T-helper 1 cell (primary cell): ENCODE measurements around the gene MUC5B.

Source experiments
- DNase-seq, 5 donors: peaks; one replicate each; pipeline ENCODE4 v3.0.0-alpha.2; 2012 to 2020

MUC5B gene

DNA sequence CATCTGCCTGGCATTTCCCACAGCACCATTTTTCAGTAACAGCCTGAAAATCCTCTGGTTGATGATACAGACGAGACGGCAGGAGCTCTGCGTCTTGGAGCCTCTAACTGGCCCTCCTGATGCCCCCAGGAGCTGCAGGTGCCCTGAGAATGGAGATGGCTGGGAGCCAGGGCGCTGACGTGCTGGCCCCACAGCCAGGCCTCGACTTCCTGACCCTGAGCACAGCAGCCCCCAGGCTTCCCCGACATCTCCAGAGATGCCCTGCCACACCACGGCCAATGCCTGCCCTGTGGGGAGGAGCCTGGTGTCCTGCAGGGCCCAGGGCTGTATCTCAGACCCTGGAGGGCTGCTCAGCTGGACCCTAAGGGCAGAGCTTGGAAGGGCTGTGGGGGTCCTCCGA is 65.1 kb downstream of the MUC5B start:
- DNase-seq, result no peak

DNA sequence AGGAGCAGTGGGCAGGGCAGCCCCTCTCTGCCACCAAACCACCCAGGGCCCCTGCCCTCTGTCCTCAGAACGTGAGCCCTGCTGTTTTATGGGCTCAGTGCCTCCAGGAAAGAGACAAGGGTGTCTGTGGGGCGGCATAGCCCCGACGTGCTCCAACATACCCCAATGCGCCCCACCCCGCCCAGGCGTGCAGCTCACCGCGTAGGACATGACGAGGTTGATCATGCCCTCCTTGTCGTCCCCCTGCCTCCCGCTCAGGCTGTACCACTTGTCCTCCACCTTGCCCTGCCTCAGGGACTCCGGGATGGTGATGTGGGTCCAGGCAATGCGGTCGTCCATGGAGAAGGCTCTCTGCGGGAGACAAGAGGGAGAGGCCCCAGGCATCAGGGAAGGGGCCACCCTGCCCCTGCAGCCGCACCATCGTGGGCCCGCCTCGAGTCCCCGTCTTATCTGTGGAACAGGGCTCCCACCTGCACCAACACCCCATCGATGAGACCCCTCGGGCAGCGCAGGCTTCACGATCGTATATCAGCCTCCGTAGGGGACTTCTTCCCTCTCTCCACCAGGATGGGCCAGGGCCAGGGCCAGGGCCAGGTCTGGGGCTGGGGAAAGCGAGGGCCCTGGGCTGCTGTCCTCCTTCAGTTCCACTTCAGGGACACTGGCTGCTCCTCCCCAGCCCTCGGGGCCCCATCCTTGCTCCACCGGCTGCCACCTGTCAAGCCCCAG is 65.7 kb downstream of the MUC5B start:
- no peak for DNase-seq

- no peak for DNase-seq
Observed at GRCh38 chr11:1289211-1289935, 66.5 kb downstream of the MUC5B start.

GRCh38 chr11:1290052-1291040 is 67.5 kb downstream of the MUC5B start:
- no peak for DNase-seq

GRCh38 chr11:1291295-1292017 is 68.6 kb downstream of the MUC5B start:
- DNase-seq, result no peak

DNA sequence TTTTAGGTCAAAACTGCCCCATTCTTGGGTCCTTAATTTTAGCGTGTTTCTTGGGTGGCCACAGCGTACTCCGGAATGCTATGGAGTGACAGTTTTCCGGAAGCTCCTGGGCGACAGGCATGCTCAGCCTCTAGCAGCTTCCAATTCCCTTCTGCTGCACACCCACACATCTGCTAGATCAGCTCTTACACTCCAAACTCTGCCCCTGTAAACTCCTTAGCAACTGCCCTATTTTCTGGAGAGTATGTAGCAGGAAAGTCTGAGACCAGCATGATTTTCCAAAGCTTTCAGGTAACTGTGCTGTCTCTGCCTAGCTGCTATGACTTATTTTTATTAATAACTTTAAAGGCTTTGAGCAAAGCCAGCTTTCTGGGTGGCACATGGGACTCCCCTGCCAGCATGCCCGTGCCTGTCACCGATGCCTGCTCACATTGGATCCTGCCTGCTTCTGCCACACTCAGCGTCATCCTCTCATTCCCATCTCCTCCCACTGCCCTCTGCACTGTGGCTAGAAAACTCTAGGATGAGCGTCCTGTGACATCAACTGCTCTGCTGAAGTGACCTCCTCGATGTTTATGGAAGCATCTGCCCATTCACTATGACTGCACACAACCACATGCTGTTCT is 69.3 kb downstream of the MUC5B start:
- no peak for DNase-seq

DNA sequence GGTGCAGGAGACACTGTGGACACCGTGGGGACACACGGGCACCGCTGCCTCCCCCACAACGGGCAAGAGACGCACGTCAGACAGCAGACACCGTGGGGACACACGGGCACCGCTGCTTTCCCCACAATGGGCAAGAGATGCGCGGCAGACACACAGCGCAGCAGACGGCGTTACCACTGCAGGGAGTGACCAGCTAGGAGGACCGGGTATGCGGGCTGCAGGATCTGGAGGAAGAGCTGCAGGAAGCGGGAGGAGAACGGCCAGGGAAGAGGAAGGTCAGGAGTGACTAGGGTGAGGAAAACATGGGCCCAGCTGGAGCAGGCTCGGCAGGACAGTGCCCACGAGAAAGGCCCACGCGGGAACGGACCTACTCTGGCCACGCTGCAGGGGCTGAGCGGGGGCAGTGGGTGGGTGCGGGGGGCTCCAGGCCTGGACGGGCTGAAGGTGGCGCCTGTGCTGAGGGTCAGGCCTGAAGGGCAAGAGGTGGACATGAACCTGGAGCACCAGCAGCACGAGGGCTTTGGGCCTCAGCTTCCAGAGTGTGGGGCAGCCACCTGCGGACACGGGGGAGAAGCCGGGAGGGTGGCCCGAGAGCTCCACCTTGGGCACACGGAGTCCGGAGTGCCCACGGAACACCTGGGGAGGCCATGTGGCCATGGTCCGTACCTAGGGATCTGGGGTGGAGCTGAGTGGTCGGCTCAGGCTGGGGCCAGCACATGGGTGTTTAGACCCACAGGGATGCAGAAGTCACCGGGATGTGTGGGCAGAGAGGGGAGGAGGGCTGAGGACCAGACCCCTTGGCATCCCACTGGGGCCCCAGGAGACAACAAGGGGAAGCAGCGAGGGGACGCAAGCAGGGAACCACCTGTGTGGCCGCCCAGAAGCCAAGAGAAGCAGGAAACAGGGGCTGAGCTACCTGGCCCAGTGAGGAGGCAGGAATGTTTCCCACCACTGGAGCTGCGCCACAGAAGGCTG is 70.1 kb downstream of the MUC5B start:
- no peak for DNase-seq

DNA sequence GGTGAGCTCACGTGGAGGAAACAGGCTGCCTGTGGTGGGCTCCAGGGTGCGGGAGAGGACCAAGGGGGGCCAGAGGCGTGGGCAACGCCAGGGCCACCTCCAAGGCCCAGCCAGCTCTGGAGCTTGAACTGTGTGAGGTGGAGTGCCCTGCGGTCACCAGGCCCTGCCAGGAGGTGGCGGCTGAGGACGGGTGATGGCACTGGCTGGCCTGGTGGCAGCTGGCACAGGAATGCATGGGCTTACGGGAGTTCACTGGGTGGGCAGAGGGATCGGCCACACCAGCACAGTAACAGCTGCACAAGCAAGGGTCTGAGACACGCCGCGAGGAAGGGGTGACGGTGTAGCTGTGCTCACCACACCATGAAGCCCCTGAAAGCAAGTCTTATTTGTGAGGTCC is 70.8 kb downstream of the MUC5B start:
- DNase-seq, result no peak

- DNase-seq, result no peak
Observed at GRCh38 chr11:1295086-1295485, 72.2 kb downstream of the MUC5B start.

- DNase-seq, result no peak
Observed at GRCh38 chr11:1295591-1295990, 72.7 kb downstream of the MUC5B start.

DNA sequence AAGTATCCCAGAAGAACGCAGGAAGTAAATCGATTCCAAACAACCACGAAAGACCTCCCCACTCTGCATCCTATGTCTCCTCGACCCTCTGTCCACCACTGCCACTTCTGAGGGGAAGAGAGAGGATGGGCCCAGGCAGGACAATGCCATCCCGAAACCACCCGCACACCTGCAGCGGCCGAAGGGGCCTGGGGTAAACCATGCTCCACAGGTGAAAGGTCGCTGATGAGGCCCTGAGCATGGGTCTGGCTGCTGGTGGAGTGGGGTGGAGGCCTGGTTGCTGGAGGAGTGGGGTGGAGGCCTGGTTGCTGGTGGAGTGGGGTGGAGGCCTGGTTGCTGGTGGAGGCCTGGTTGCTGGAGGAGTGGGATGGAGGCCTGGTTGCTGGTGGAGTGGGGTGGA is 73.4 kb downstream of the MUC5B start:
- DNase-seq, result no peak

DNA sequence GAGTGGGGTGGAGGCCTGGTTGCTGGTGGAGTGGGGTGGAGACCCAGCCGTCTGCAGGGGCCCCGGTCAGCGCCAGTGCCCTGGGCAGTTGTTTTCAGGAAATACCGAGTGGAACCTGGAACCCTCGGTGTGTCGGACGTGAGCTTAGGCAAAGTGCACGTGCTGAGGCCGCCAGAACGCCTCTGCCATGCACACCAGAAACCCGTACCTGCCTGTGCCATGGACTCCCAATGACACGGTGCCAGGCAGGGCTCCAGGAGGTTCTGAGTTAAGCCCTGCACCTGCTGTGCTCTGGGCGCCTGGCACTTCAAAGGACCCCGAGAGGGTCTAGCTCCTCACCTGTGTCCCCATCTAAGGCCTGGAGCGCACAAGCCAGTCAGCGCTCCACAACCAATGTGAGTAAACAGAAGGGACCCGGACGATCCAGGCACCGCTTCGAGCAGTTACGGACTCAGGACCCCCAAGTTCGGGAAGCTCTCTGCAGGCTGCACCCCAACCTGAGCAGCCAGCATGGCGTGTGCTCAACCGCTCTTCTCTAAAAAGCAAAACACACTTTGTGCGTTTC is 74.2 kb downstream of the MUC5B start:
- no peak for DNase-seq

DNA sequence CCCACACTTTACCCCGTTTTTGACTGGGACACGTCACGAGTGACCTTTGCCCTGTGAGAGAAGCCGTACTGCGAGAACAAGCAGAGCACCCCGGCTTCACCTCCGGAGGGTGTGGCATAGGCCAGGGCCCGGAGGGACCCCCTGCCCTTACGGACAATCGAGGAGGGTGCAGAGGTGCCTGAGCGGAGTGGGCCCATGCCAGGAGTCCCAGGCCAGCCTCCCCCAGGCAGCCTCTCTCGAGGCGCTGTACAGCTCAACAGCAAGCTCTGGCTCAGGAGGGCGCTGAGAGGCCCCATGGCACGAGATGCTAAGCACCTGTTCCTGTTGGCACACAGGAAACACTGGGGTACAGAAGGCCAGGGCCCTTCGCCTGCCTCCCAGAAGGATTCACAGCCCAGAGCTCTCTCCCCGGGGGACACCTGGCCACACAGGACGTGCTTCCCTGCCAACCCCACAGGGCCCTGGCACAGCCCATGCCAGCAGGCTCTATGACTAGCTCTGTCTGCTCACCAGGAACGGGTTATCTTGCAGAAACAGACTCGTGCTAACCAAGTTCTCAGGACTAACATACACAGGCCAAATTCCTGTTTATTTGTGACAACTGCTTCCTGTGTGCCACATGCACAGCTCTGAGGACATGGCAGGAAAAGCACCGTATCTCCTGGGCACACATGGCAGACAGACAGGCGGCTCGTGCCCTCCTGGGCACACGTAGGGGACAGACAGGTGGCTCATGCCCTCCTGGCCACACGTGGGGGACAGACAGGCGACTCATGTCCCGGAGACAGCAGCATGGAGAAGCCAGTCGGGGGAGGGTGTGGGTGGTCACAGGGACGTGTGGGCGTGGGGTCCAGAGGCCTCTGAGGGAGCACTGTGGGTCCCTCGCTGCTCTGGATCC is 75.0 kb downstream of the MUC5B start:
- no peak for DNase-seq

DNA sequence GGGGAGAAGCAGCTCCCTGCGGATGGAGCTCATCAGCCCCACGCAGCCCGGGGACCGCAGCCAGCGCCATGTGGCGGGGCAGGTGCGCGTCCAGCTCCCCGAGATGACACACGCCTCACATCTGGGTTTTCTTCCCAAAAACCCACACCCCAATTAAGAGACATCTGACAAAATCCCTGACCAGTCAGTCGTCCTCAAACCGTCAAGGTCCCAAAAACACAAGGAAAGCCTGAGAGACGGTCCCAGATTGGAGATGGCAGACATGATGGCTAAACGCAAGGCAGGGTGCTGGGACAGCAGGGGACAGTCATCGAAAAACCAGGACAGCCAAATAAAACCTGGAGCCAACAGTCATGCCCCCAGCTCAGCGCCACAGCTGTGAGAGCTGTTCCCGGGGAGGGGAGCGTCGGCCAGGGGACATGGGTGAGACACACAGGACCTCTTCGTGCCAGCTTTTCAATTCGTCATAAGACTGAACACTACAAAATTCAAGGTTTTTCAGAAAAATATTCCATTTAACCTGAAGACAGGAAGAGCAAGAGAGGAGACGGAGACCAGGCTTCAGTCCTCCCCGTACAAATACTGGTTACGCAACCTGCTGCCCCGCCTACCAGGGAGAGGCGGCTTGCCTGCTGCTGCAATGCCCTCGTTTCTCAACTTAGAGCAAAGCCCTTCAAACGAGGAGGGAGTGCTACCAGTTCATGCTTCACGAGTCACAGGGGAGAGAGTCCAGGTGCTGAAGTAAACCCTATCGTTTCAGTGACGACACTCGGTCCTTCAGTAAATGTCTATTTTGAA is 76.0 kb downstream of the MUC5B start:
- no peak for DNase-seq

- DNase-seq, result no peak
Observed at GRCh38 chr11:1299621-1300020, 76.8 kb downstream of the MUC5B start.

DNA sequence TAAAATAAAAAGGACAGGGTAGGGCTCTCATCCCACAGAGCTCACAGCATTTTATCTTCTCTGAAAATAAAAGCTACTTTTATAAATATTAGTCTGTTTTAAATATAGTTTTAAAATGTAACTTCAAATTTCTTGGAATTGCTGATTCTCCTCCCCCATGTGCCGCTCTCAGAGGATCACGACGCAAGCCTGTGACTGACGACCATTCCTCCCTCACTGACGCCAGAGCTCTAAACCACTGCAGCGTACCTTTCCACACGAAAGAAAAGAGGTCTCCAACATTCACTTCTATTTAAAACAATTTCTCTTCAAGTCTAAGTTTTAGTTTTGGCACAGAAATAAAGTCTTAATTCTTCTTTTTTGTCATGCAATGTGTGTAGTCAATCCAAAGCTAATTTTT is 77.3 kb downstream of the MUC5B start:
- no peak for DNase-seq

DNA sequence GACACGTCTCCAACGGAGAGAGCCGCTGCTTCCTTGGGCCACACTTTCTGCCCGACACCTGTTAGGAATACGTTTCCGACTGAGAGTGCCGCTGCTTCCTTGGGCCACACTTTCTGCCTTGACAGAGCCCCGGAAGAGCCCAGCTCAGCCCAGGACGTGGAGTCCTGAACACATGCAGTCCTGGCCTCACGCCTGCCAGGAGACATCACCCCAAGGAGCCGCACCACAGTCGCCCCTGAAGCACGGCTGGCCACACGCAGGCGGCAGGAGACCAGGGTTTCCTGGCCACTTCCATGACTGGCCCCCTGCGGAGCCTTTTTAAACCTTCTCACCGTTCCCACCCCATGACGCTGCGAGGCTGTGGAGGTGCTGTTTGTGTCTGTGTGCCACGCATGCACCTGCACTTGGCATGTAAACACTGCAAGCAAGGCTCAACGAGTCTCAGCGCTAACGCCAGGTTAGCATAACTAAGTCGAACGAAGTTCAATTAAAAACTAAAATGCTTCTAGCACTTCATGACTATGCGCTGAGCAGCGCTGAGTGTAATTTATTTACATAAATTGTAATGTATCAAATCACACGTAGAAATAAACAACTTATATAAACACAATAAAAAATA is 77.8 kb downstream of the MUC5B start:
- DNase-seq, result no peak
